ENCODE data around the gene ZFP82.

GRCh38 chr19:36379510-36379819 lies 39.0 kb downstream of the ZFP82 start:
- TF ChIP-seq YY1 (IDR thresholded peaks at IDR 0.05; ENCODE audit: low read depth) (no peak), CTCF (IDR thresholded peaks at IDR 0.05) (no peak), FOXJ3 (CRISPR knock-in tag; IDR thresholded peaks at IDR 0.05) (no peak), TCF12 (IDR thresholded peaks at IDR 0.05) (no peak), JUND (IDR thresholded peaks at IDR 0.05) (no peak)
